ENCODE results near the gene SFXN3. TPM values are rescaled to one million over a fixed set of nuclear protein-coding genes. Genes with fewer than 3 reads are reported as not detected.
A peak's percentile ranks its signal among the peaks of the same experiment; 100 is the strongest.

Gene SFXN3
- total and polyA plus RNA-seq, 10 of the 15 experiments (the other 5 are each of a cell fraction or from before 2014, with no cell fraction given), result 0.05 to 11.3 (median 1.2) TPM

GRCh38 chr10:101066146-101066895 lies 35.3 kb downstream of the SFXN3 start (continued):
- TF ChIP-seq RAD21 (IDR thresholded peaks at IDR 0.05; ENCODE audit: insufficient read depth, low read depth, low read length) (peak; percentile 40; the same call in 1 of the 2 replicates), NKRF (conservative IDR thresholded peaks at IDR 0.05) (no peak), NR2F1 (conservative IDR thresholded peaks at IDR 0.05) (peak; percentile 48), SMC3 (IDR thresholded peaks at IDR 0.05; ENCODE audit: borderline replicate concordance, low read length) (peak; percentile 49; the same call in 1 of the 2 replicates), STAT3 (IDR thresholded peaks at IDR 0.05; ENCODE audit: low read depth, low read length) (no peak), SIN3A (IDR thresholded peaks at IDR 0.05; ENCODE audit: low read depth, low read length) (no peak), SUZ12 (IDR thresholded peaks at IDR 0.05; ENCODE audit: unreplicated experiment) (peak; percentile 71), TCF12 (IDR thresholded peaks at IDR 0.05; ENCODE audit: low read depth, low read length) (peak; percentile 33; the same call in 1 of the 2 replicates), CTCF (IDR thresholded peaks at IDR 0.05 in 2 of 3, conservative IDR thresholded peaks at IDR 0.05 in 1 of 3; ENCODE audit: control insufficient read depth in 2 of 3, extremely low read depth in 1 of 3, insufficient read depth in 1 of 3, low read depth in 3 of 3, low read length in 3 of 3) (peak; percentile 42 to 70 (median 60); a peak in 5 of 6 replicates), MEF2B (IDR thresholded peaks at IDR 0.05; ENCODE audit: partially characterized antibody, poor library complexity, severe bottlenecking) (no peak), ZSCAN29 (IDR thresholded peaks at IDR 0.05) (no peak), ZBTB4 (CRISPR knock-in tag; IDR thresholded peaks at IDR 0.05) (no peak), CBFB (IDR thresholded peaks at IDR 0.05; ENCODE audit: low read depth) (no peak)
- TF ChIP-seq, protein P1, sequence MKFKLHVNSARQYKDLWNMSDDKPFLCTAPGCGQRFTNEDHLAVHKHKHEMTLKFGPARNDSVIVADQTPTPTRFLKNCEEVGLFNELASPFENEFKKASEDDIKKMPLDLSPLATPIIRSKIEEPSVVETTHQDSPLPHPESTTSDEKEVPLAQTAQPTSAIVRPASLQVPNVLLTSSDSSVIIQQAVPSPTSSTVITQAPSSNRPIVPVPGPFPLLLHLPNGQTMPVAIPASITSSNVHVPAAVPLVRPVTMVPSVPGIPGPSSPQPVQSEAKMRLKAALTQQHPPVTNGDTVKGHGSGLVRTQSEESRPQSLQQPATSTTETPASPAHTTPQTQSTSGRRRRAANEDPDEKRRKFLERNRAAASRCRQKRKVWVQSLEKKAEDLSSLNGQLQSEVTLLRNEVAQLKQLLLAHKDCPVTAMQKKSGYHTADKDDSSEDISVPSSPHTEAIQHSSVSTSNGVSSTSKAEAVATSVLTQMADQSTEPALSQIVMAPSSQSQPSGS (IDR thresholded peaks at IDR 0.05; ENCODE audit: low read length), result no peak
